HG02943 (cell line): ENCODE results near the gene GIN1.
"Not testable (repeated sequence)": the region's sequence is repeated elsewhere in the genome, so short reads cannot be mapped to it uniquely, and the experiment has no call there.

Experiments
- ATAC-seq: cut with Tn5 transposase; IDR thresholded peaks from one replicate; pipeline ENCODE4 v1.9.1; 2021; ENCODE audit warnings: mild to moderate bottlenecking, low read depth, moderate library complexity; ENCODE audit not compliant: unreplicated experiment

The GIN1 gene

GRCh38 chr5:103119765-103120606 lies at the start of gene GIN1, which contains the start of gene PPIP5K2:
Gene GIN1 (minus strand): TSS chr5:103120138. CDS start chr5:103108707, 11,431 bp downstream.
Gene PPIP5K2 (plus strand): TSS chr5:103120301. CDS start chr5:103129590, 9,289 bp downstream.
- ATAC-seq, result peak; percentile 96

GRCh38 chr5:103166706-103167105 lies 46.8 kb upstream of the GIN1 start:
- no peak for ATAC-seq

DNA sequence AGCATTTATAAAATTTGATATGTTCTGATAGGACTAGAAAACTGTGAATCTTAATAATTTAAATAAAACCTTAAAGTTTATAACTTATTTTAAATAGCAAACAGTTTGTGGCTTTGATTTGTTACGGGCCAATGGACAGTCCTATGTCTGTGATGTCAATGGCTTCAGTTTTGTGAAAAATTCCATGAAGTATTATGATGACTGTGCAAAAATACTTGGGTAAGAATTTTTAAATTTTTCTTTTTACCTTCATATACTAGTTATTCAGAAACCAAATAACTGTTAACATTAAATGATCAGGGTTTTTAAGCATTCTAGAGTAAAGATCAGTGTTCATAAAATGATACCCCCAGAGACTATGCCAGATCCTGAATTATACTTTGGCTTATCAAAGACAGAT lies 31.2 kb upstream of the GIN1 start:
- ATAC-seq, result no peak

GRCh38 chr5:103148213-103148612 lies 28.3 kb upstream of the GIN1 start:
- ATAC-seq, result no peak

DNA sequence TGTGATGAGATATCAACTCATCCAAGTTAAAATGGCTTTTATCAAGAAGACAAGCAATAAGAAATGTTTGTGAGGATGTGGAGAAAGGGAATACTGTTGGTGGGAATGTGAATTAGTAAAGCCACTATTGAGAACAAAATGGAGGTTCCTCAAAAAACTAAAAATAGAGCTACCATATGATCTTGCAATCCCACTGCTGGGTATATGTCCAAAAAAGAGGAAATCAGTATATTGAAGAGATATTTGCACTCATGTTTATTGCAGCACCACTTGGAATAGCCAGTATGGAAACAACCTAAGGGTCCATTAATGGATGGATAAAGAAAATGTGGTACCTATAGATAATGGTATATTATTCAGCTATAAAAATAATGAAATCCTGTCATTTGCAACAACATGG lies 25.3 kb upstream of the GIN1 start:
- ATAC-seq, result no peak

DNA sequence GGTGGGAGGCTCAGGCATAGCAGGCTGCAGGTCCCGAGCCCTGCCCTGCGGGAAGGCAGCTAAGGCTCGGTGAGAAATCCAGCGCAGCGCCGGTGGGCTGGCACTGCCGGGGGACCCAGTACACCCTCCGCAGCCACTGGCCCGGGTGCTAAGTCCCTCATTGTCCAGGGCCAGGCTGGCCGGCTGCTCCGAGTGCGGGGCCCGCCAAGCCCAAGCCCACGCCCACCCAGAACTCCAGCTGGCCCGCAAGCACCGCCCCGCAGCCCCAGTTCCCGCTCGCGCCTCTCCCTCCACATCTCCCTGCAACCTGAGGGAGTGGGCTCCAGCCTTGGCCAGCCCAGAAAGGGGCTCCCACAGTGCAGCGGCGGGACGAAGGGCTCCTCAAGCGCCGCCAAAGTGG lies 22.2 kb upstream of the GIN1 start:
- ATAC-seq, result not testable (repeated sequence)

- peak; percentile 96 for ATAC-seq
Measured at GRCh38 chr5:103139264-103139865, 19.4 kb upstream of the GIN1 start.

DNA sequence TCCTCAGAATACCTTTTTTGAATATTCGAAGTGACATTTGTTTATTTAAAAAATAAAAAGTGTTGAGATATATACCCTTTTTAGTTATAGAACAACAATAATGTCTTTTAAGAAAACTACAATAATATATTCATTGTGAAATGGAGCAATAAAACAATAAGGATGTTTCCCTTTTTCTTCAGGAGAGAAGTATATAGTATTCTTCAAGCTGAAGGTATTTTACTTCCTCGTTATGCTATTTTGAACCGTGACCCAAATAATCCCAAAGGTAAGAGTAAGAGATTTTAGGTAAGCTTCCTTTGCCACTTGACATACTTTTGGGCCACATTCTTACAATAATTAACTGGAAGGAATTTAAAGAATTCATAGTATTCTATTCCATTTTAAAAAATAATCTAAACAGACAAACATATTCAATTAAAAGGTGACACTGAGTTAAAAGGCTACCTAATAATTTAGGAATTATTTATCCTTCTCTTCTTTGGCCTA lies 18.3 kb upstream of the GIN1 start:
- ATAC-seq, result no peak

GRCh38 chr5:103135461-103135860 lies 15.5 kb upstream of the GIN1 start:
- no peak for ATAC-seq

DNA sequence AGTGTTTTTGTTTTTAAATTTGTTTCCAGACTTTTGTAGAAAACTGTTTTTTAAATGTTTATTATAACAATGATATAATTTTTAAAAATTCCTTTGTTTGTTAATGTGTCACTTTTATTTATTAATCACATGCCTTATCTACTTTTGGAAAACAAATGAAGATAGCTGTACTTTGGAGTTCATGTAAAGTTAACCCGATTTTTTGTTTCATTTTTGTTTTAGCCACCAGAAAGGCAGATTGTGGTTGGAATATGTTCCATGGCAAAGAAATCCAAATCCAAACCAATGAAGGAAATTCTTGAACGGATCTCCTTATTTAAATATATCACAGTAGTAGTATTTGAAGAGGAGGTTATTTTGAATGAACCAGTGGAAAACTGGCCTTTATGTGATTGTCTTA lies 13.3 kb upstream of the GIN1 start:
- no peak for ATAC-seq

- no peak for ATAC-seq
Measured at GRCh38 chr5:103132684-103133083, 12.7 kb upstream of the GIN1 start.

GRCh38 chr5:103128202-103128601 lies 8.3 kb upstream of the GIN1 start:
- no peak for ATAC-seq

- ATAC-seq, result no peak
Measured at GRCh38 chr5:103127292-103127817, 7.4 kb upstream of the GIN1 start.

DNA sequence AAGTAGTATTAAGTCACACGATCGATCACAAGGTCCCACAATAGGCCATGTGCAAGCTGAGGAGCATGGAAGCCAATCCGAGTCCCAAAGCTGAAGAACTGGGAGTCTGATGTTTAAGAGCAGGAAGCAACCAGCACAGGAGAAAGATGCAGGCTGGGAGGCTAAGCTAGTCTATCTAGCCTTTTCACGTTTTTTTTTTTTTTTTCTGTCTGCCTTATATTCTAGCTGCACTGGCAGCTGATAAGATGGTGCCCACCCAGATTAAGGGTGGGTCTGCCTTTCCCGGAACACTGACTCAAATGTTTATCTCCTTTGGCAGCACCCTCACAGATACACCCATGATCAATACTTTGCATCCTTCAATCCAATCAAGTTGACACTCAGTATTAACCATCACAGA lies 6.6 kb upstream of the GIN1 start:
- no peak for ATAC-seq

DNA sequence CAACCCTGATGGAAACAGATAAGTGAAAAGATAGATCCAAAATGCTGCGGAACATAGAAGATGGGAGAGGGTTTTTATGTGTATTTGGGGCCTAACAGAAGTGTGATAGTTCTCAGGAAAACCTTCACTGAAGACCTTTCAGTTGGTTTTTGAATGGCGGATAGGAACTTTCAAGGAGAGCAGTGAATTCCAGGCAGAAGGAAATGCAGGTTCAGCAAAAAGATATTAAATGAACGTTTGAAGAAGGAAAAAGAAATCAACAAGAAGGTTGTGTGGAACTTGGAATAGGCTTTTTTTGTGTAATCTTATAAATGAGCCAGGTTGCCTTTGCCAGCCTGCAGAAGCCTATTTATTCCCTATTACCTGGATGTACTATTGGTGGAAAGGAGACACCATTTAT lies 2.3 kb upstream of the GIN1 start:
- ATAC-seq, result no peak

DNA sequence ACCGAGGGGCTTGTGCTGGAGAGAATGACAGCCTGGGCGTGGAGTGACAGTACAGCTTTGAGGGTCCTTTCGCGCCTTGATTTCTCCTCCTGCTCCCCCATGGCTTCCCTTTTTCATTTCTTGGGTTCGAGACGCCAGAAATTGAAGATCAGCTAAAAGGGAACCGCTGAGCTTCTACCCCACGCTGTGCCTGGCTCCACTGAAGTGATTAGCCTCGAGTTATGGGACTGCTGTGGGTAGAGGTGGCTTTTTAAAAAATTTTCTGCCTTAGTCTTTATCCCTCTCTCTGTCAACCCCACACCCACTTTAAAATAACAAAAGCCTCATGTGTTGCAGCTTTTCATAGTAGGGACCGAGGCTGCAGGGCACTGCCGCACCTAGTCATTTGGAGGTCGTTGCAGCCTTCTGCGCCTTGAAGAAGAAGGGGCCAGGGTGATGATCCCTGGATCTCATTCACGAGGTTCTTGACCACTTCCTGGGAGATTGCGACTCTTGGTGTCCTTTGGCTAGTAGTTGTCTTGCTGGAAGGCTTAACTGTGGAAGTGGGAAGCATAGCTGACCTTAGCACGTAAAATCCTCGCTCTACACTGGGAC lies 766 bp upstream of the GIN1 start:
- ATAC-seq, result no peak

- no peak for ATAC-seq
Measured at GRCh38 chr5:103119070-103119764, 721 bp downstream of the GIN1 start.

GRCh38 chr5:103117471-103117991 lies 2.4 kb downstream of the GIN1 start:
- no peak for ATAC-seq

DNA sequence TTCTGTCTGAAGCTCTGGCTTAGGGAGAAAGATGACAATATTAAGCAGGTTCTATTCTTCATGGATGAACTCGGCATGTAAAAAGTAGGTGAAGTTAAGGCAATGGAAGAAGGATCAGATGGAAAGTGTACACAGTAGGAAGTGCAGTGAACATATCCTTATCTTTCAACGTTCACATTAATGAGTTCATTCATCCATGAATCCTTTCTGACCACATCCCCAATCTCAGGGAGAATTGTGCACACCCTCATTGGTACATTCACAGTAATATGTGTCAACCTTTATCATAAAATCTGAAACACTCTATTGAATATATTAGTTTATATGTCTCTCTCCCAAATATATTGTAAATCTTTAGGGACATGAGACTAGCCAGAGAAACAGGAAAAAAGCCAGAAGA lies 5.5 kb downstream of the GIN1 start:
- ATAC-seq, result no peak

GRCh38 chr5:103112910-103113309 lies 7.0 kb downstream of the GIN1 start:
- no peak for ATAC-seq
